Stomach (tissue), 4 donors: ENCODE data around the gene SRMS.

Experiments
- CTCF ChIP-seq, 7 experiments: fragments of 450-650 bp in 4 of 7; fragments of 200-600 bp in 3 of 7; sonication (generic) in 3 of 7; IDR thresholded peaks; one replicate each; pipeline ENCODE4 v1.5.1; 2016 to 2019; ENCODE audit warnings: antibody characterized with exemption in 7 of 7, control low read depth in 2 of 7, mild to moderate bottlenecking in 1 of 7
- EP300 ChIP-seq: sonication (generic); formaldehyde crosslinking; IDR thresholded peaks from one replicate; pipeline ENCODE4 v1.6.1; 2017; ENCODE audit warnings: antibody characterized with exemption
- POLR2AphosphoS5 ChIP-seq, 3 donors: sonication (generic); formaldehyde crosslinking; IDR thresholded peaks; one replicate each; pipeline ENCODE4 v1.6.1; 2016; ENCODE audit warnings: antibody characterized with exemption in 3 of 3

GRCh38 chr20:63517376-63518309 lies 29.9 kb downstream of the SRMS start:
- TF ChIP-seq CTCF (IDR thresholded peaks at IDR 0.05) (no peak), POLR2AphosphoS5 (IDR thresholded peaks at IDR 0.05) (no peak), EP300 (no peak)
